SU-DHL-6 (cell line): ENCODE data around the gene IRF2BPL.

Experiments used
- EZH2phosphoT487 ChIP-seq: fragments of 200-600 bp; sonication (generic), shearing (Covaris generic); conservative IDR thresholded peaks from 2 replicates; pipeline ENCODE4 v1.6.1; 2018; ENCODE audit warnings: mild to moderate bottlenecking, antibody characterized with exemption, low read length, moderate library complexity, mixed read lengths
- TF ChIP-seq, protein P1 (sequence below): fragments of 200-600 bp; sonication (generic); IDR thresholded peaks from one replicate; pipeline ENCODE4 v1.5.1; 2017; ENCODE audit warnings: antibody characterized with exemption, mild to moderate bottlenecking, low read length, moderate library complexity; ENCODE audit not compliant: insufficient read depth, poor library complexity, severe bottlenecking

DNA sequence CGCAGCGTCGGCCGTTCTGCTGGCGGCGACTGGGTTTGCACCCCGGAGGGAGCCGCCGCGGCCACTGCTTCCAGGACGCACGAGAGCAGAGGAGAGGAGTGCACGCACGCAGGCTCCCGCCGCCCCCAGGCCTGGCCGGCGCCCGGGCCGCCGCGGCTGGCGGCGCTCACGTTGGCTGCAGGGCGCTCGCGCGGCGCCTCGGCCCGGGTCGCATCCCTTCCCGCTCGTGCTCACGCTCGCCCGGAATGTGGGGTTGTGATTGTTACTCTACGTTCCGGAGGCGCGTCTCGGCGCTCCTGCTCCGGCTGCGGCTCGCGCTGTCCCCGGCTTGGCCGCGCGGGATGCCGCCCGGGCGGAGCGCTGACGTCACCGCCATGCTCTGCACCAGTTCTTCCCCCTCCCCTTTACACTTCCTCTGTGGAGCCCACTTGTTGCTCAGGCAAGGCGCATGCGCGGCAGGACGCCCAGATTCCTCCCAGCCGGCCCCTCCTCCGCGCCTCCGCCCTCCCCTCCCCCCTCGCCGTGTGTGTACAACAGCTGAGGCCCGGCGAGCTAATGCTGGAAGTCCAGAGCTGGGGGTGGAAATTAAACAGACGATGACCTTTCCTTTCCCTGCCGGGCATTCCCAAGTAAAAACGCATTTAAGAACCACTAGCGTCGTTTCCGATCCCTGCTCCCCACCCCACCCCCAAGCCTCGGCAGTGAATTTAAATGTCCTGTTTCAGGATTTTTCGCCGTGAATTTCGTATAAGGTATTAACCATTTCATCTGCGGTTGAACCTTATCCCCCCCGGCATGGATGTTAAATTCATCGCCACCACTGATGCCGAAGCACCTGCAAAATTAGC lies at the start of gene IRF2BPL:
- TF ChIP-seq, protein P1, sequence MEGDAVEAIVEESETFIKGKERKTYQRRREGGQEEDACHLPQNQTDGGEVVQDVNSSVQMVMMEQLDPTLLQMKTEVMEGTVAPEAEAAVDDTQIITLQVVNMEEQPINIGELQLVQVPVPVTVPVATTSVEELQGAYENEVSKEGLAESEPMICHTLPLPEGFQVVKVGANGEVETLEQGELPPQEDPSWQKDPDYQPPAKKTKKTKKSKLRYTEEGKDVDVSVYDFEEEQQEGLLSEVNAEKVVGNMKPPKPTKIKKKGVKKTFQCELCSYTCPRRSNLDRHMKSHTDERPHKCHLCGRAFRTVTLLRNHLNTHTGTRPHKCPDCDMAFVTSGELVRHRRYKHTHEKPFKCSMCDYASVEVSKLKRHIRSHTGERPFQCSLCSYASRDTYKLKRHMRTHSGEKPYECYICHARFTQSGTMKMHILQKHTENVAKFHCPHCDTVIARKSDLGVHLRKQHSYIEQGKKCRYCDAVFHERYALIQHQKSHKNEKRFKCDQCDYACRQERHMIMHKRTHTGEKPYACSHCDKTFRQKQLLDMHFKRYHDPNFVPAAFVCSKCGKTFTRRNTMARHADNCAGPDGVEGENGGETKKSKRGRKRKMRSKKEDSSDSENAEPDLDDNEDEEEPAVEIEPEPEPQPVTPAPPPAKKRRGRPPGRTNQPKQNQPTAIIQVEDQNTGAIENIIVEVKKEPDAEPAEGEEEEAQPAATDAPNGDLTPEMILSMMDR: no peak
- no peak for TF ChIP-seq EZH2phosphoT487
